HEK293T (cell line): Measurements from ENCODE around the gene FGR.
"Not testable (repeated sequence)": the region's sequence is repeated elsewhere in the genome, so short reads cannot be mapped to it uniquely, and the experiment has no call there.

ENCODE experiments used
- CTCF ChIA-PET: fragments of 350-600 bp; formaldehyde crosslinking; extraction: SDS; loops from one replicate; lab custom pipeline; 2021; ENCODE audit warnings: antibody characterized with exemption, inconsistent platforms; lab: Yijun Ruan, JAX
- POLR2A ChIA-PET: fragments of 350-600 bp; formaldehyde crosslinking; extraction: SDS; loops from one replicate; lab custom pipeline; 2020; ENCODE audit warnings: antibody characterized with exemption, inconsistent platforms; lab: Yijun Ruan, JAX
- DNase-seq: peaks from one replicate; pipeline ENCODE4 v3.0.0; 2012; ENCODE audit warnings: mixed read lengths; ENCODE audit errors: extremely low spot score
- ARNT ChIP-seq: fragments of 450-650 bp; IDR thresholded peaks from 2 replicates; pipeline ENCODE4 v1.6.1; 2017; ENCODE audit warnings: mild to moderate bottlenecking
- BHLHE40 ChIP-seq: fragments of 450-650 bp; IDR thresholded peaks from 2 replicates; pipeline ENCODE4 v1.6.1; 2016; ENCODE audit warnings: mild to moderate bottlenecking, moderate library complexity, borderline replicate concordance
- CTBP1 ChIP-seq: fragments of 450-650 bp; IDR thresholded peaks from 2 replicates; pipeline ENCODE4 v1.6.1; 2016; ENCODE audit warnings: borderline replicate concordance
- ELF4 ChIP-seq: fragments of 450-650 bp; IDR thresholded peaks from 2 replicates; pipeline ENCODE4 v1.6.1; 2017; ENCODE audit warnings: antibody characterized with exemption
- FOXA1 ChIP-seq: fragments of 450-650 bp; IDR thresholded peaks from 2 replicates; pipeline ENCODE4 v1.6.1; 2016; ENCODE audit warnings: mild to moderate bottlenecking
- FOXK2 ChIP-seq: fragments of 450-650 bp; IDR thresholded peaks from 2 replicates; pipeline ENCODE4 v1.6.1; 2016; ENCODE audit warnings: mild to moderate bottlenecking
- FOXM1 ChIP-seq: fragments of 450-650 bp; IDR thresholded peaks from 2 replicates; pipeline ENCODE4 v1.6.1; 2017; ENCODE audit warnings: mild to moderate bottlenecking, borderline replicate concordance
- HDGF ChIP-seq: fragments of 450-650 bp; IDR thresholded peaks from 2 replicates; pipeline ENCODE4 v1.6.1; 2017; ENCODE audit warnings: antibody characterized with exemption, borderline replicate concordance
- L3MBTL2 ChIP-seq: fragments of 450-650 bp; conservative IDR thresholded peaks from 2 replicates; pipeline ENCODE4 v1.6.1; 2016; ENCODE audit warnings: mild to moderate bottlenecking
- LEF1 ChIP-seq: fragments of 450-650 bp; IDR thresholded peaks from 2 replicates; pipeline ENCODE4 v1.6.1; 2017; ENCODE audit warnings: mild to moderate bottlenecking, borderline replicate concordance
- NFRKB ChIP-seq: fragments of 450-650 bp; IDR thresholded peaks from 2 replicates; pipeline ENCODE4 v1.6.1; 2016; ENCODE audit warnings: mild to moderate bottlenecking, moderate library complexity
- SP1 ChIP-seq: fragments of 450-650 bp; IDR thresholded peaks from 2 replicates; pipeline ENCODE4 v1.6.1; 2017
- SUZ12 ChIP-seq: fragments of 450-650 bp; IDR thresholded peaks from 2 replicates; pipeline ENCODE4 v1.6.1; 2016; ENCODE audit warnings: mild to moderate bottlenecking
- TARDBP ChIP-seq: fragments of 450-650 bp; IDR thresholded peaks from 2 replicates; pipeline ENCODE4 v1.6.1; 2016
- ZNF384 ChIP-seq: fragments of 450-650 bp; IDR thresholded peaks from 2 replicates; pipeline ENCODE4 v1.6.1; 2016
- TF ChIP-seq, protein P1 (sequence below): fragments of 450-650 bp; IDR thresholded peaks from 2 replicates; pipeline ENCODE4 v1.6.1; 2016

Gene FGR

DNA sequence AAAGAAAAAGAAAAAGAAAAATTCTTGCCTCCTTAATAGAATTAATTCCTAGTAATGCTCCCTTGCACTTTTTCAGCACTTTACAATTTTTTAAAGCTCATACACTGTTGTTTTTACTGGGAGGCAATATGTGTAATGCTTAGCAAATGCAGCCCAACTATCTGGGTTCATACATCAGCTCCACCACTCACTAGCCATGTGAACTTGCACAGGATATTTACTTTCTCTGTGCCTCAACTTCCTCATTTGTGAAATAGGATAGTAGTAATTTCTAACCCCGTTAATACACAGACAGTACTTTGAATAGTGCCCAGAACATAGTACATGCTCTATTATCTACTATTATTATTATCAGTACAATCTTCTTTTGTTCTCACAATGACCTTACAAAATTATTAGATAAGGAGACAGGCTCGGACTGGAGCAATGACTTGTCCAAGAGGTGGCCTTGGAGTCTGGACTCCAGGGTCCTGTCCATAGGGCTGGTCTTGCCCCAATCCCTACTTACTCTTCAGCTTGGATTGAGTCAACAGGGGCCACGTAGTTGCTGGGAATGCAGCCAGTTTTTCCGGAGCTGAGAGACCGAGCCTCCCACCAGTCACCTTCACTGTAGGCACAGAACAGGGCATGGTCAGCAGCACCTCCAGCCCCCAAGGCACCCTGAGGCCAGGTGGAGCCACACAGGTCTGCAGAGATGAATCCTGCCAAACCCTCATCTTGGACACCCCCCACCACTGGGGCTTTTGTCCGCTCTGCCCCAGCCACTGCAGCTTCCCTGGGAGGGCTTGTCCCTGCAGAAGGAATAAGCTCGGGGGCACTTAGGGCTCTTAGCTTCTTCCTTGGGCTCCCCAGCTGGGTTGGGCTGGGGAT, 13.7 kb downstream of the FGR start:
- ChIA-PET CTCF (interaction anchor here (0.6 to 1.1 kb wide), 2 partner anchors 48 to 853 kb away, joined by 3 to 4 read pairs; no protein-coding TSS in a partner anchor), POLR2A (no interaction called here)
- no peak for TF ChIP-seq ARNT
- TF ChIP-seq LEF1, result no peak
- no peak for TF ChIP-seq CTBP1
- no peak for TF ChIP-seq BHLHE40
- TF ChIP-seq L3MBTL2, result no peak
- TF ChIP-seq SP1, result no peak
- TF ChIP-seq FOXM1, result no peak
- no peak for TF ChIP-seq ELF4
- no peak for TF ChIP-seq HDGF
- TF ChIP-seq, protein P1, sequence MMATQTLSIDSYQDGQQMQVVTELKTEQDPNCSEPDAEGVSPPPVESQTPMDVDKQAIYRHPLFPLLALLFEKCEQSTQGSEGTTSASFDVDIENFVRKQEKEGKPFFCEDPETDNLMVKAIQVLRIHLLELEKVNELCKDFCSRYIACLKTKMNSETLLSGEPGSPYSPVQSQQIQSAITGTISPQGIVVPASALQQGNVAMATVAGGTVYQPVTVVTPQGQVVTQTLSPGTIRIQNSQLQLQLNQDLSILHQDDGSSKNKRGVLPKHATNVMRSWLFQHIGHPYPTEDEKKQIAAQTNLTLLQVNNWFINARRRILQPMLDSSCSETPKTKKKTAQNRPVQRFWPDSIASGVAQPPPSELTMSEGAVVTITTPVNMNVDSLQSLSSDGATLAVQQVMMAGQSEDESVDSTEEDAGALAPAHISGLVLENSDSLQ, result no peak
- no peak for TF ChIP-seq SUZ12
- no peak for TF ChIP-seq FOXA1
- no peak for TF ChIP-seq ZNF384
- no peak for TF ChIP-seq TARDBP
- TF ChIP-seq FOXK2, result no peak
- TF ChIP-seq NFRKB, result no peak
- no peak for DNase-seq

- CTCF ChIA-PET, DNase-seq, POLR2A ChIA-PET: not testable (repeated sequence)
These were observed 15.1 kb downstream of the FGR start for GRCh38 chr1:27619782-27620438.

DNA sequence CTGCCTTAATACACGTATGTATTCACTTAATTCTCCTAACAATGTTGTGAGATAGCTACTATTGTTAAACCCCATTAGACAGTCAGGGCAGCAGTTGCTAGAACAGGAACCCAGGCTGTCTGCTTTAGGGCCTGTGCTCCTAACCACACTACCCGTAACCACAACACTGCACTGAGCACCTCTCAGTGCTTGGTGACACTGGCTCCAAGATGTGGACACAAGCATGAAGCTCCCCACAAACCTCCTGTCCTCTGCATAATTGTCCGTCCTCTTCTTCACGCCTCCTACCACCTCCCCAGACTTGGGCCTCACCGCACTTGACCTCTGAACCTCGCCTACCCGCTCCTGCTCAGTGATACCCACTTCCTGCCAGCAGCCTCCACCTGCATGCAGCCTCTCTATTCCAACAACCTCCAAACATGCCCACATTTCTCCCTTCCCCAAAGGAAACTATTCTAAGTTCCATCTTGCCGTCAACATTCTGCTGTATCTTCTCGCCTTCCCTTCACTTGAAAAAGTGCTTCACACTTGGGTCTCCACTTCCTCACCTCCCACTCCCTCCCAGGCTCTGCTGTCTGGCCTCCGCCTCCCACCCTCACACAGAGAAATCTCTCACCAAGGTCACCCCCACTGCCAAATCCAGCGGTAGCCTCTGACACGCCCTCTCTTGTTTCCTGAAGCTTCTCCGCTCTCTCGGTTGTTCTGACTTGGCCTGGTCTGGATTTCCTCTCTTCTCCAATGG, 16.5 kb downstream of the FGR start:
- no peak for DNase-seq
- CTCF ChIA-PET, result interaction anchor here (0.7 to 1.3 kb wide), 2 partner anchors 11 to 25 kb away, joined by 3 to 6 read pairs; no protein-coding TSS in a partner anchor
- TF ChIP-seq SP1 (no peak), NFRKB (no peak)
- POLR2A ChIA-PET, result no interaction called here

GRCh38 chr1:27617420-27617819, 17.6 kb downstream of the FGR start:
- ChIA-PET POLR2A (no interaction called here), CTCF (interaction anchor here (0.8 to 2.3 kb wide), 3 partner anchors 12 to 52 kb away, joined by 4 to 7 read pairs (median 6); no protein-coding TSS in a partner anchor)
- TF ChIP-seq SUZ12 (no peak), NFRKB (no peak), CTBP1 (no peak), ELF4 (no peak), FOXA1 (no peak), ZNF384 (no peak), HDGF (no peak)
- no peak for DNase-seq

- no peak for DNase-seq
- POLR2A ChIA-PET, result no interaction called here
- no peak for TF ChIP-seq SP1
- no peak for TF ChIP-seq FOXA1
- TF ChIP-seq HDGF, result no peak
- no peak for TF ChIP-seq ARNT
- no peak for TF ChIP-seq BHLHE40
- no peak for TF ChIP-seq L3MBTL2
- TF ChIP-seq FOXM1, result no peak
- no peak for TF ChIP-seq ZNF384
- CTCF ChIA-PET, result interaction anchor here (0.6 to 2.3 kb wide), 3 partner anchors 46 to 250 kb away, joined by 3 to 7 read pairs (median 6); partner anchors contain the start of gene MAP3K6
These were observed 18.5 kb downstream of the FGR start for GRCh38 chr1:27616441-27616840.

- no peak for TF ChIP-seq FOXA1
- TF ChIP-seq ELF4, result no peak
- TF ChIP-seq BHLHE40, result no peak
- no peak for TF ChIP-seq ARNT
- TF ChIP-seq NFRKB, result no peak
- no peak for TF ChIP-seq SP1
- no peak for TF ChIP-seq LEF1
- TF ChIP-seq L3MBTL2, result no peak
- TF ChIP-seq TARDBP, result no peak
- TF ChIP-seq HDGF, result no peak
- TF ChIP-seq ZNF384, result no peak
- TF ChIP-seq FOXM1, result no peak
- TF ChIP-seq, protein P1, result no peak
- no peak for DNase-seq
- CTCF ChIA-PET, result interaction anchor here (2.1 to 2.3 kb wide), 2 partner anchors 47 to 54 kb away, joined by 6 to 7 read pairs; no protein-coding TSS in a partner anchor
- POLR2A ChIA-PET, result no interaction called here
These were observed 19.4 kb downstream of the FGR start for GRCh38 chr1:27615346-27616192.
